Fibroblast of upper back skin (primary cell): ENCODE data around the gene TMEM217.
"Not testable (repeated sequence)": the region's sequence is repeated elsewhere in the genome, so short reads cannot be mapped to it uniquely, and the experiment has no call there.

Source experiments
- DNase-seq: peaks from one replicate; pipeline ENCODE4 v3.0.0-alpha.2; 2013

Gene TMEM217

GRCh38 chr6:37209461-37210205, 48.3 kb downstream of the TMEM217 start:
- no peak for DNase-seq

- no peak for DNase-seq
Measured at GRCh38 chr6:37208793-37209192, 49.2 kb downstream of the TMEM217 start.

GRCh38 chr6:37207903-37208456, 50.0 kb downstream of the TMEM217 start:
- peak; percentile 77 for DNase-seq

- no peak for DNase-seq
Measured at GRCh38 chr6:37206622-37207021, 51.3 kb downstream of the TMEM217 start.

GRCh38 chr6:37205997-37206340, 52.0 kb downstream of the TMEM217 start:
- no peak for DNase-seq

GRCh38 chr6:37205175-37205996, 52.6 kb downstream of the TMEM217 start:
- DNase-seq = no peak

GRCh38 chr6:37204014-37204751, 53.8 kb downstream of the TMEM217 start:
- DNase-seq = peak; percentile 69

- DNase-seq = no peak
Measured at GRCh38 chr6:37202788-37203491, 55.0 kb downstream of the TMEM217 start.

GRCh38 chr6:37201726-37202125, 56.2 kb downstream of the TMEM217 start:
- DNase-seq = no peak

GRCh38 chr6:37200085-37200484, 57.9 kb downstream of the TMEM217 start:
- no peak for DNase-seq

GRCh38 chr6:37196451-37196850, 61.5 kb downstream of the TMEM217 start:
- not testable (repeated sequence) for DNase-seq

- DNase-seq = not testable (repeated sequence)
Measured at GRCh38 chr6:37194886-37195285, 63.1 kb downstream of the TMEM217 start.

GRCh38 chr6:37192666-37193065, 65.3 kb downstream of the TMEM217 start:
- DNase-seq = no peak

GRCh38 chr6:37190159-37190535, 67.8 kb downstream of the TMEM217 start:
- DNase-seq = no peak

- DNase-seq = no peak
Measured at GRCh38 chr6:37188962-37189510, 68.9 kb downstream of the TMEM217 start.

GRCh38 chr6:37187321-37188022, 70.5 kb downstream of the TMEM217 start:
- DNase-seq = no peak

- DNase-seq = not testable (repeated sequence)
Measured at GRCh38 chr6:37185949-37186720, 71.8 kb downstream of the TMEM217 start.

GRCh38 chr6:37182736-37183590, 75.0 kb downstream of the TMEM217 start:
- no peak for DNase-seq

- not testable (repeated sequence) for DNase-seq
Measured at GRCh38 chr6:37180610-37181009, 77.3 kb downstream of the TMEM217 start.

GRCh38 chr6:37180075-37180474, 77.9 kb downstream of the TMEM217 start:
- DNase-seq = no peak
